ENCODE results near the gene STXBP3.

- TF ChIP-seq CTCF (IDR thresholded peaks at IDR 0.05; ENCODE audit: borderline replicate concordance, extremely low read depth, low read length, poor library complexity, severe bottlenecking) (no peak), EZH2 (IDR thresholded peaks at IDR 0.05; ENCODE audit: borderline replicate concordance, low read depth, low read length, severe bottlenecking) (no peak)
These were observed 83.9 kb downstream of the STXBP3 start for GRCh38 chr1:108830119-108831008.
